ENCODE results near the gene SYT5.

GRCh38 chr19:55172741-55173140 lies 7.3 kb downstream of the SYT5 start:
- TF ChIP-seq EZH2phosphoT487 (IDR thresholded peaks at IDR 0.05; ENCODE audit: borderline replicate concordance), result no peak
- TF ChIP-seq, protein P1, sequence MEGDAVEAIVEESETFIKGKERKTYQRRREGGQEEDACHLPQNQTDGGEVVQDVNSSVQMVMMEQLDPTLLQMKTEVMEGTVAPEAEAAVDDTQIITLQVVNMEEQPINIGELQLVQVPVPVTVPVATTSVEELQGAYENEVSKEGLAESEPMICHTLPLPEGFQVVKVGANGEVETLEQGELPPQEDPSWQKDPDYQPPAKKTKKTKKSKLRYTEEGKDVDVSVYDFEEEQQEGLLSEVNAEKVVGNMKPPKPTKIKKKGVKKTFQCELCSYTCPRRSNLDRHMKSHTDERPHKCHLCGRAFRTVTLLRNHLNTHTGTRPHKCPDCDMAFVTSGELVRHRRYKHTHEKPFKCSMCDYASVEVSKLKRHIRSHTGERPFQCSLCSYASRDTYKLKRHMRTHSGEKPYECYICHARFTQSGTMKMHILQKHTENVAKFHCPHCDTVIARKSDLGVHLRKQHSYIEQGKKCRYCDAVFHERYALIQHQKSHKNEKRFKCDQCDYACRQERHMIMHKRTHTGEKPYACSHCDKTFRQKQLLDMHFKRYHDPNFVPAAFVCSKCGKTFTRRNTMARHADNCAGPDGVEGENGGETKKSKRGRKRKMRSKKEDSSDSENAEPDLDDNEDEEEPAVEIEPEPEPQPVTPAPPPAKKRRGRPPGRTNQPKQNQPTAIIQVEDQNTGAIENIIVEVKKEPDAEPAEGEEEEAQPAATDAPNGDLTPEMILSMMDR (conservative IDR thresholded peaks at IDR 0.05; ENCODE audit: low read length), result no peak
